HG02973 (cell line): ENCODE data around the gene ZNF784.

ENCODE experiments used
- ATAC-seq: cut with Tn5 transposase; IDR thresholded peaks from one replicate; pipeline ENCODE4 v1.9.1; 2021; ENCODE audit warnings: moderate library complexity; ENCODE audit not compliant: unreplicated experiment

The ZNF784 gene

GRCh38 chr19:55605637-55606470, 18.5 kb downstream of the ZNF784 start, which contains the start of gene ZNF865:
Gene ZNF865 (plus strand): TSS chr19:55605647. CDS start chr19:55613619, 7,972 bp downstream.
- peak; percentile 37 for ATAC-seq

GRCh38 chr19:55605207-55605636, 19.1 kb downstream of the ZNF784 start:
- peak; percentile 55 for ATAC-seq

GRCh38 chr19:55603581-55604292, 20.6 kb downstream of the ZNF784 start:
- ATAC-seq = no peak

DNA sequence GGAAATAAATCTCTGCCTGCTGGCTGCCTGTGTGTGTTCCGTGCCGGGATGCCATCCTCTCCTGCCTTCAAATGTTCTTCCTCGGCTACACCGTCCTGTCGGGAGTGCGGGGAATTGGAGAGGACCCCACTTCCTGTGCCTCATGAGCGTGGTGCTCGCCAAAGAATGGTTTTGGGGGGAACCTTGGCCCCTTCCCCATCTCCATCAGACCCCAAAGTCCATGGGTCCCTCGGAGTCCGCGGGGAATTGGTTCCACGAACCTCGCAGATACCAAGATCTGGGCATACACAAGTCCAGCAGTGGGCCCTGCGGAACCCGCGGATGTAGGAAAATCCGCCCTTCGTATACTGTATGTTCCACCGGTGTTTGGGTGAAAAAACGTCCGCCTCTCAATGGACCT, 21.3 kb downstream of the ZNF784 start:
- no peak for ATAC-seq

GRCh38 chr19:55602104-55603001, 22.0 kb downstream of the ZNF784 start:
- no peak for ATAC-seq

GRCh38 chr19:55601084-55601483, 23.3 kb downstream of the ZNF784 start:
- ATAC-seq = no peak

DNA sequence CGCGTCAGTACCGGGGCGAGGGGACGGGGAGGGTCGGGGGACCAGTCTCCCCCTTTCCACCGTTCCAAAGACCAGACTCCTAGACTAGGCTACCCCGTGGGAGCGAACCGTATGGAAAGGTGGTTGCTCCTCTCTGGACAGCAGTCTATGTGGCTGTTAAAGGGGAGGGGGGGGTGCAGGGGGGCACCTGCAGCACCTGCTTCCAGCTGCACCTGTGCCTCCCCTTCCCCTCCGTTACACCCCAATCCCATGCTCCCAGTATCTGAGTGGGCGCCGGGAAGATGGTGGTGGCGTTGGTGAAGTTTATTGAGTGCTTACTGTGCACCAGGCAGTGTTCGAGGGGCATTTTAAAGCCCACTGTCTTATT, 23.7 kb downstream of the ZNF784 start:
- ATAC-seq = no peak

GRCh38 chr19:55599842-55600661, 24.3 kb downstream of the ZNF784 start, which contains the start of gene ZNF524:
Gene ZNF524 (plus strand): TSS chr19:55600288. CDS start chr19:55602113, 1,825 bp downstream.
- ATAC-seq = peak; percentile 34

DNA sequence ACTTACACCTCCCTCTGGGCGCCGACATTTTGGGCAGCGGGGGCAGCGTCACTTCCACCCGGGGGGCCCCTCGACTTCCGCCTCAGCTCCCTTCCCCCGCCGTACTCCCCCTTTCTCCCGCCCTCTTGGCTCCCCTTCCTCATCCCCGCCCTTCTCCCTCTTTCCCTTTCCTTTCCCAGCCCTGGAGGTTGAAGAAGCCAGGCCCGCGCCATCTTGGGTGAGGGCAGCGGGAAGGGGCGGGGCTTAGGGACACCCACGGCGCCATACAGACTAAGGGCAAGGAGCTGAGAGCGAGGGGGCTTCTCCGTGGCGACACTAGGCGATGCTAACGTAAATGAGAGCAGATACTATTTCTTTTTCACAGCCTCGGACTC, 24.9 kb downstream of the ZNF784 start, which contains the start of gene FIZ1:
Gene FIZ1, minus strand, starts transcription at position 50 of the 374 bp plus-strand sequence. CDS start 1,652 bp downstream, outside the sequence.
- ATAC-seq = peak; percentile 55

DNA sequence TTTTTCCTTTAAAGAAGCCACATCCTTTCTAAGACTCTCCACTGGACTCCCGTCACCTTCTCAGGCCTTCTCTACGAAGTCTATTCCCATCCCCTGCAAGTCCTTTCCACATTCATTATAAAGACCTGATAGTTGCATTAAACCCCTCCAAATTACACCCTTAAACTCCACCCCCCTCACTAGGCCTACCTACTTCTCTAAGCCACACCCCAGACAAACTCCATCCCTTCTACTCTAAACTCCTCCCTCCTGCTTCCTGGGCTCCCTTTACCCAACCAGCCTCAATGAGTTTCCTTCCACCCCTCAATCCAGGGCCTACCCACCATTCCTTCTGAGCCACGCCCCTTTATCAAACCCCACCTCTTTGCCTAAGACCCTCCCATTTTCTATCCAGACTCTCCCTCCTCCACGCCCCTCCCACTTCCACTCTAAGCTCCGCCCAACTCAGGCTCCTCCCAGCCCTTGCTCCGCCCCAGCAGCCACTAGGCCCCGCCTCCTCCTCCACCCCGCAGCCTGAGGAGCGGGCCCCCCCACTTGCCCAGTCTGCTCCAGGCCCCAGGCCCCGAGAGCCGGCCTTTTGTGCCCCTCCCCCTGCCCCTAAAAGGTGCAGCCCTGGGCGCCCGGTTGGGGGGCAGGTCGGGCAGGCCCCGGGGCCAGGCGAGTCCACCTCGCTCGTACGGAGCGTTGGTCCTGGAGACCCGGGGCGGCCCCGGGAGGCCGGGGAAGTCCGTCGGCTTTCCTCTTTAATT, 25.5 kb downstream of the ZNF784 start:
- peak; percentile 43 for ATAC-seq

DNA sequence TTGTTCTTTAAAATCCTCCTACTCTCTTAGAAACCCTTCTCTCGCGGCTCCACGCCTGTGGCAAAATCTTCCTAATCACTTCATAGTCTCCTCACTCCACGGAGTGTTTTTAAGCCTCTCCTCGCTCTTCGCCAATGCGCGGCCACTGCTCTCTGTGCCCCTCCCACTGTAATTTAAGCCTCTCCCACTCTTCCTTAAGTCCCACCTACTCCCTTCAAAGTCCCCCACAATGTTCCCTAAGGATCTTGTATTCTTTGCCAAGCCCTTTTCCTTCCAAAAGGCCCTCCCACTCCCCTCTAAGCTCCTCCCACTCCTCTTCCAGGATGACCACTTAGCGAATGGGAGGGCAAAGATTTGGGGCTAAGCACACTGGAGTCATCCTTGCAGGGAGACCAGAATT, 26.3 kb downstream of the ZNF784 start:
- ATAC-seq = no peak

DNA sequence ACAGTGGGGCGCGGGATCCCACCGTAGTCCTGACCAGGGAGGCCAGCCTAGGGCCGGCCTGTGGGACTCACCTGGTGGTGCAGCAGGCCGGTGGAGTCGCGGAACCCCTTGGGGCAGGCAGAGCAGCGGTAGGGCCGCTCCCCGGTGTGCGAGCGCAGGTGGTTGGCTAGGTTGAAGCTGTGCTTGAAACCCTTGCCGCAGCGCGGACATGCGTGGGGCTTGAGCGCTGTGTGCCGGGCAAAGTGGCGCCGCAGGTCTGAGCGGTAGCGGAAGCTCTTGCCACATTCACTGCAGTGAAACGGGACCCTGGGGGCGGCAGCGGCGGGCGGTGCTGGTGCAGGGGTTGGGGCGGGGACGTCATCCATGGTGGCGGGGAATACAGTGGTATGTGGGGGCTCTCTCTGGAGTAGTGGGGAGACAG, 26.9 kb downstream of the ZNF784 start:
- no peak for ATAC-seq

- no peak for ATAC-seq
Measured at GRCh38 chr19:55596304-55596703, 28.1 kb downstream of the ZNF784 start.

DNA sequence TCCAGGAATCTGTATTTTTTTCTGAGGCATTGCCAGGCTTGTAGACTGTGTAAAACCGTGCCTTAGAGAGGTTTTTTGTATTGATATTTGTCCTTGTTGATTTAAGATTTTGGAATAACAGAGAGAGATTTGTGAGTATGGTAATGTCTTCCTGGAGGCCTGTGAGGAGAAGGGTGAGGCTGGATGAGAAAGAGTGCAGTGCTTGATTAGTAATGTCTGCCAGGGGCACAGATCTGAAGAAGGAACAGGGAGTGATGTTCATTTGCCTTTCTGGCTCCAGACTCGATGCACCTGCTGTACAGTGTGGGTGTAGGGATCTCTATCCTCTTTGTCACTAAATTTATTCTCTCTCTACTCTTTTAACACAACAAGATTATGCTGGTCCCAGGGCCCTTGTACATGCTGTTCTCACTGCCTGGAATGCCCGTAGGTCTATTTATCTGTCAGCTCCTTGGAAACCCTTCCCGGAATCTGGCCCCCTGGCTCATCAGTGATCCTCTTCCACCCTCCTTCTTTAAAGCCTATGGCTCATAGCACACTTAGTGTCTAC, 29.3 kb downstream of the ZNF784 start:
- no peak for ATAC-seq

GRCh38 chr19:55593096-55593772, 31.1 kb downstream of the ZNF784 start:
- ATAC-seq = no peak

- no peak for ATAC-seq
Measured at GRCh38 chr19:55592391-55593090, 31.8 kb downstream of the ZNF784 start.

DNA sequence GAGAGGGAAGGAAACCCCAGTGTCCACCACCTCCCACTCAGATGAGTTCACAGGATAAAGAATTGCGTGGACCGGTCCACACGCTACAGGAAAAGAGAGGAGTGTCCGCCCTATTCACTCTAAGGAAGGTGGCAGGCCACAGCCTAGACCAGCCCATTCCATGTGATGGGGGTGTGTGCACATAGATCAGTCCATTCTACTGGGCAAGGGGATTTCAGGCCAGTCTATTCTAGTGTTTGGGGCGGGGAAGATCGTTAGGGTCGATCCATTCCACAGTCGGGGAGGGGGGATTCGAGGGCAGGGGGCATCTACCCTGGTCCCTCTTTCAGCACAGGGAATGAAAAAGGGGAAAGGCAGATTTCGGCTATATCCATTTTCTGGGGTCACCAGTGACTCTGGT, 32.8 kb downstream of the ZNF784 start:
- no peak for ATAC-seq

DNA sequence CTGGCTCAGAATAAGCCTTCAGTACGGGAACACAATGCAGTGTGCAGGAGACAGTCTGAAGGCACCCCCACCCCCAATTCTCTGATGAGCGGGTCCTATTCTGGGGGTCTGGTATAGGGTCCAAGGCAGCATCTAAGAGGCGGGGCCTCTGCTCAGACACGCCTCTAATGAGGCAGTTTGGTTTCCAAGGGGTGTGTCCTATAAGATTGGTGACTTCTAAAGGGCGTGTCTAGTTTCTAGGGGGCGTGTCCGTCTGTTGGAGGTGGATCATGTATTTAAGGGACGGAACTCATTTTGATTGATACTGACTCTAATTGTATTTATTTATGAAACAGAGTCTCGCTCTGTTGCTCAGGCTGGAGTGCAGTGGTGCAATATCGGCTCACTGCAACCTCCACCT, 33.7 kb downstream of the ZNF784 start:
- ATAC-seq = no peak
